Activated naive CD4-positive, alpha-beta T cell treated with Interleukin-2 at 50 U/mL for 16 hours (primary cell): ENCODE results near the gene MMAB.

ENCODE experiments used
- DNase-seq: peaks from one replicate; pipeline ENCODE4 v3.0.0-alpha.2; 2020

The MMAB gene

DNA sequence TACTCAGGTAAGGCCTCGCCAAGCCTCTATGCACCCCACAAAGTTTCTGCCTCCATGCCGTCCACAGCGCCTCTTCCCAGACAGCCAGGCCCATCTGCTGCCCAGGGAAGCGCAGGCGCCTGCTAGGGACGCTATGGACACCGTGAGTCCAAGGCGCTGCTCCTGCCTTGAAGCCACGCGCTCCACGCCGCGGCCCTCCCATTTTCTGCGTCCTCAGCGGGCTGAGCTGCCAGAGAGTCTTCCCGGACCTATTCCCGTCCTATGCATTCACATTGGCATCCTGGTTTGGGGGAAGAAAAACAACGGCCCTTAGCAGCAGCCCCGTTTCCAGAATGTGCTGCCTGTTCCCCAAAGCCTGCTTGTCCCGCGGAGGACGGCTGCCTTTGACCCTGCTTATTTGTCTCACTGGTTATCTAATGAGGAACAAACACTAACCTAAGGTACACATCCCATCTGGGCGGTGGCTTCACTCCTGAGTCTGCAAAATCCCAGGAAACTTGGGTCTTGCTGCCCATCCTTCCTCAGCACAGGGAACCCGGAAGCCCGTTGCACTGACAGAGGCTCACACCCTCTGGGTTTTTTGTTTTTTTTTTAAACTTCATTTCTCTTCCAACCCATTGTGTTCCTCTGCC is 38.0 kb downstream of the MMAB start:
- no peak for DNase-seq

DNA sequence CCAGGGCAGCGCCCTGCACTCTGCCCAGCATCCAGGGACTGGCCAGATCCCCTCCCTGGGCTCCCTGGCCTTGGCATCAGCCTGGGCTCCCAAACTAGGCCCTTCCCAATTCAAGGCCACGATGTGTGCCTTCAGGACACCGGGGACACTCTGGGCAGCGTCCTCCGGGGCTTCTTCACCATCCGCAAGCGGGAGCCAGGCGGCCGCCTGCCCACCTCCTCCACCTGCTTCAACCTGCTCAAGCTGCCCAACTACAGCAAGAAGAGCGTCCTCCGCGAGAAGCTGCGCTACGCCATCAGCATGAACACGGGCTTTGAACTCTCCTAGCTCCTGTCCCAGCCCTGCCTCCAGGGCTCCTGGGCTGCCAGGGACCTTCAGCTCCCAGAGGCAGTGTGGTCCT is 38.8 kb downstream of the MMAB start:
- no peak for DNase-seq

DNA sequence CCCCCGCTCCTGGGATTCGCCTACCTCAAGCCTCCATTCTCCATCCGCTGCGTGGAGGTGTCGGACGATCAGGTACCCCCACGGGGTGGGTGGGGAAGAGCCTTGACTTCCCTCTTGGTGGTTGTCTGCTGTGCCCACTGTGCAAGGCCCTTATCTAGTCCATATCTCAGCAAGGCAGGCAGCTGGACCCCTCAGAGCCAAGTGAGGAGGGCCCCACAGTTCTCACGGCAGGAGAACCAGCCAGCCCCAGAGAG is 39.9 kb downstream of the MMAB start:
- DNase-seq, result no peak

DNA sequence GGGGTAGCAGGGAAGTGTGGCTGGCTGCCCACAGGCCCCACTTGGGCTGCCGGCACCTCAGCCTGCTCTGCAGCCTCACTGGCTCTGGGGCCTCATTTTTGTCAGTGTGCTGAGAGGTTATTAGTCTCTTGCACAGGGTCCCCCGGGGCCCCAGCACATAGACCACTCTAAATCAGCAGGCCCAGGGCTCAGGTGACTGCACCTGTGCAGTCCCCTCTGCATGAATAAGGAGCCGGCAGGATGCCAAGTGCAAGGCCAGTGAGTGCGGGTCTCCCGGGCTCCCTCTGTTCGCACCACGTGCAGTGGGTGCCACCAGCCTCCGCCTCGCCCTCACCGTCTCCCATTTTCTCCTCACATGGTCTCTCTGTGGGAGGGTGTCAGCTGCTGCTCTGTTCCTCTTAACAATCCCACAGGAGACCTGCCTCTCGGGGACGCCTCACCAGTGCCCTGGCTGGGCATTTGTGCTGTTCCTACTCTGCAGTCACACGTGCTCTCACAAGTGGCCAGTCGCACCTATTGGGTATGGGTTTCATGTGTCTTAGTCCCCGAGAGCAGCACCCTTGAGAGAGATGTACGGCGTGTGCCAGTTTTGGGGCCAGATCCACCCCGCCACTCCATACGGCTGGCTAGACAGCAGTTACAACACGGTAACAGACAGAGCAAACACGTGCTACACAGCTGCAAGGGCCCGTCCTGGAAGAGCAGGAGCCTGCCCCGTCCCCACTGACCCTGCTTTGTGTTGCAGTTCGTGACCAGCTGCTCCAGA is 40.4 kb downstream of the MMAB start:
- no peak for DNase-seq

DNA sequence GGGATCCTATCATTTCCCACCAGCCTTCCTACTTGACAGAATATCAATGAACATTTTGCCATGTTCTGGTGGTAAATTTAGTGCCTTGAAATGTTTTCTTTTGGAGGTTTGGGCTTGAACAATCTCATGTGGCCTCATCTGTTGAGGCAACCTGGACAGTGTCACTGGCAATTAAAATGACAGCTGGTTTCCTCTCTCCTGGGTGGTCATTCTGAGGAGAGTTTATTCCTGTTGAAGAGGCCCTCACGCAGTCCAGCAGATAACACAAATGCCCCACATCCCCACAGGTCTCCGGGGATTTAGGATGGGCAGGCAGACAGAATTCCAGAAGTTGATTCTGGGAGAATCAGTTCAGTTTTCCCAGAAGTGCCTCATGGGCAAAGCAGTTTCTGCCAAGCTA is 41.9 kb downstream of the MMAB start:
- DNase-seq, result no peak

DNA sequence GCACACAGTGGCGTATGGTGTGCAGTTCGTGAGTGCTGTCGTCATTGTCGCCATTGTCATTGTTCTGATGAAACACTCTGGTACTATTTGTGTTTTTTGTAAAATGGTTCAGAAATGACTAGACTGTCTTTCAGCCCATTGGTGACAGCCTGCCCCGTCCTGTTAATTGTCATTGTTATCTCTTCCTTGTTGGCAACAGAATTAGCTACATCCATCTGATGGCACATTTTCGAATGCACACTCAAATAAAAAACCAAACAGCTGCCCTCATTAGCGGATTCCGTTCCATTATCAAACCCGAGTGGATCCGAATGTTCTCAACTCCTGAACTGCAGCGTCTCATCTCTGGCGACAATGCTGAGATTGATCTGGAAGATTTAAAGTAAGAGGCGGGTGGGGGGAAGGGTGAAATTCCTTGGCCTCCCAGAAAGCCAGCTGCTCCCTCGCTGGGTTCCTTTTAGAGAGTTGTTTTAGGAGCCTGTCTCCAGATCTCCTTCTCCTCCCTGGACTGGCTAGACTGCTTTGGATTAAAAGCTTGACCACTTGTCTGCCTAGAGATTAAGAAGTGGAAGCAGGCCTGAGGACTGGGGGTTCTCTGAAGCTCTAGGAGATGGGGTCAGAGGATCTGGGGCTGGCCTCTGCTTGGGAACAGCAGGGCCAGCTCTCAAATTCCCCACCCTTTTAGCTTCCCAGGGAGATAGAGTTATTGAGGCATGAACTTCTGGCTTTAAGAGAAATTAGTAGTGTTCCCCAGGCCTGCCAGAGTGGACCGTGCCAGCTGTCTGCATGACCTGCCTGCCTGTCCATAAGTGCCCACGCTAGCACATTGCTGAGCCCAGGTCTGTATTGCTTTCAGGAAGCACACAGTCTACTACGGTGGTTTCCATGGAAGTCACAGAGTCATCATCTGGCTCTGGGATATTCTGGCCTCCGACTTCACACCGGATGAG is 43.3 kb downstream of the MMAB start:
- DNase-seq, result no peak

DNA sequence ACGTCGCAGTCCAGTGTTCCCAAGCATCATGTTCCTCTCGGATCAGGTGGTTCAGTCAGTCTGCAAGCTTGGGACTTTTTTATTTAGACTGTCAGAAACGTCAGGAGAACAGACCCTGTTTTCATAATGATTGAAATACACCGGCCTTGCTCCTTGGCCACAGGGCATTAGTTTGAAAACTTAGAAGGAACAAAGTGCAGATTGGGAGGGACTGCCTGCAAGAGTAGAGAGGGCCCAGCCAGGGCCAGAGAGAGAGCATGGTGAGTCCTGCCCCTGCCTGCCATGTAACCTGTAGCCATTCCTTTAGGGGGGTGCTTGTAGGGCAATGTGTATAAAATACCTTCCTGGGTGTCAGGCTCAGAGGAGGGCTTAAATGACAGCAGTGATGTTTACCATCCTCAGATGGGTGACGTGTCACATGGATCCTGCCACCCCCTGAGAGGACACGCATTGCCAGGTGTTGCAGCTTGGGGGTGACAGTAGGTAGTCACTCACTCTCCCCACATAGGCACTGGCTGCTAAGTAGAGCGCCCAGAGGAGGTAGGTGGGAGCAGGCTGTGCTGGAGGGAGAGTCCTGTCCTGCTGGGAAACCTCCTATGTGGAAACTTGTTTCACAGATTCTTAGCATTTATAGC is 45.7 kb downstream of the MMAB start:
- no peak for DNase-seq

DNA sequence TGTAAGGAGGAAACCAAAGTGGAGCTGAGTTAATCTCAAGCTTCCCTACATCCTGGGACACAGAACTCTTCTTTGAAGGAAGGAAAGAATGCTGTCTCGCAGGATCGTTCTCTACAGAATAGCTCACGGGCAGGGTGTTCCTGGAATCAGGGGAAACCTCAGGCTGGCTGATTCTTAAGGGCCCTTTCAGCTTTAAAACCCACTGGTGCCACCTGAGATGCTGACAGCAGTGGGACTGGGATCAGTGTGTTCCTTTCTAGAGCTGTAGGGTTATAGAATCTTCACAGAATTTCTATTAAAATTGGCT is 48.1 kb downstream of the MMAB start:
- DNase-seq, result no peak

DNA sequence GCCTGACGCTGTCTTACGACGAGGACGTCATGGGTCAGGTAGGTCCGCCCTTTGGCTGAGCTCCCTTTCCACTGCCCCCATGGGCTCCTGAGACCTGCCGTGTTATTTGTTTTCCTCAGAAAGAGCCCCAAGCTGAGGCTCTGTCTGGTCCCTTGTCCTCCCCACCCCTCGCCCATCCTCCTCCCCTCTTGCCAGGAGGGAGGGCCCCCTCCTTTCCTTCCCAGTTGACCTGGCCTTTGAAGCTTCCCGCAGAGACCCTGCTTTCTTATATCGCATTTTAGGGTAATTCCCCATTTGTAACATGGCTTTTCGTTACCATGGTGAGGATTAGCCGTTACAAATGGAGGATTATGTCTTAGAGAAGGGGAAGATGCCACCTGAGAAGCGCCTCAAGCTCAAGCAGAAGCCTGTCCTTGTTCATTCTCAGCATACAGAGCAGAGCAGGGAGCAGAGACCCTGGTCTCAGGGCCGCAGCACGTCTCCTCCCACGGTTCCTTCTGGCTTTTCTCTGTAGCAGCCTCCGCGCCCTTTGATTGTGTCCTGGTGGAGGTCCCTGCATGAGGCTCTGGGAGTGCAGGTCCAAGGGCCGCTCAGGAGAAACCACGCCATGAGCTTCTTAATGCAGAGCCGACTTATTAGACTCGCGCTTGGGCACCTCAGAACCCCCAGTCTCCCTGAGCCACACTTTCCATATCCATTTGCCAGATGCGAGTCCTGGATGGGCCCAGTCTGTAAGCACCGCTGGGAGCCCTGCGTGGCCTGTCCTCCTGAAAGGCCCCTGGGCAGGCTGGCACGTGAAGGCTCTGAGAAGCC is 48.6 kb downstream of the MMAB start:
- no peak for DNase-seq

DNA sequence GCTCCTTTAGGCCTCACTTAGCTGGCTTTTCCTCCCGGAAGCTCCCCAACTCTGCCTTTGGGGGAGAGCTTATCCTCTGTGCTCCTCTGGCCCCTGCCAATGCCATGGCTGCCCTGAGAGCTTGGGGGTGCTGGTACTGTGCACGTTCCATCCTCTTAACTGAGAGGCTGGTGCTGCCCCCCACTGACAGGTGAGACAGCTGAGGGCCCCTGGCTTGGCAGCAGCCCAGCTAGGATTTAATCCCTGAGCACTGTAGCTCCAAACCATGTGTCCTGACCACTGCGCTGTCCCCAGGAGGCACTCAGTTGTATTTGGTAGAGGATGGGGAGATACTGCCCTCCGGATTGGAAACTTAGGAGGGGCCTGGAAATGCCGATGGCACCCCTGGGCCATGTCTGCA is 49.8 kb downstream of the MMAB start:
- no peak for DNase-seq

DNA sequence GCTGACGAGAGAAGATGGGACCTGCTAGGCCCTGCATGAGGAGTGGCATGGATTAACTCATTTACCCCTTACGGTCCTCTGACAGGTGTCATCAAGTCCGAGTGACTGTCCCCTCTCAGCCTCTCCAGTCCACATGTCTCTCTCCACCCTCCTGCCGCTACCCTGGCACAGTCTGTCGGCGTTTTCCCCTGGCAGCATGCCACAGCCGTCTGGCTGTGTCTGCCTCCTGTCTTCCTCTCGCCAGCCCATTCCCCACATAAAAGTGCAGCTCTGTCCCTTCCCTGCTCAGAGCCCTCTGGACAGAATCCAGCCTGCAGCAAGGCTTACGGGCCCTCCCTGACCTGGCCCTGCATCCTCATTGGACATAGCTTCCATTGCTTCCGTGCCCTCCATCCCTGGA is 50.2 kb downstream of the MMAB start:
- DNase-seq, result no peak

DNA sequence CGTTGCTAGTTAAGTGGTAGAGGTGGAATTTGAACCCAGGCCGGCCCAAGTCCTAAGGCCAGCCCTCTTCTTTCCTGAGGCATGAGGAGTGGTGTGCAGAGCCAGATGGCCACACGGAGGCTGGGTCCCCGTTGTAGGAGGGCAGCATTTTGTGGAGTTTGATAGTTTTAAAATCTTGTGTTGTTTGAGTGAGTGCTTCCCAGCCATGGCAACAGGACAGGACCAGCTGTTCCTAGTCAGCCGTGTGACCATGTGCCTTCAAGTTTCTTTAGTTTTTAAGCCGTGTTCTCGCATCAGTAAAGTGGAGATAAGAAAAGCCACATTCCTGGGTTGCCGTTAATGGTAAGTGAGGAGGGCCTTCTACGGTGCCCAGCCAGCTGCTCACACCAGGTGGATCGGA is 51.5 kb downstream of the MMAB start:
- no peak for DNase-seq

DNA sequence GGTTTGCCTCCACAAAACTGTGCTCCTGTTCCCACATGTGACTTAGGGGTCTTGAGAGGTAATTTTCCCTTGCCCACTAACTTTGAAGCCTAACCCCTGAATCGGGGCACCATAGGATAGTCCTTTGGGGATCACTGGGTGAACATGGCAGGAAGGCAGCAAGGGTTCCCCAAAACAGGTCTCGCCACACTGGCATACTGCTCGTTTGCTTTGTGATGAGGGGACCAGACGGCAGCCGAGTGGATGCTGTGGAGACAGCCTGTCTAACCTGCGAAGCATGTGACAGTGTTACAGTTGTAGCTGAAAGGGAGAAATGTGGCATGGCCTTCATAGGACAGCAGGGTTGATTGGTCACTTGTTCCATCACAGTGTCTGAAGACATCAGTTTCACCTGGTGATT is 53.5 kb downstream of the MMAB start:
- DNase-seq, result no peak

DNA sequence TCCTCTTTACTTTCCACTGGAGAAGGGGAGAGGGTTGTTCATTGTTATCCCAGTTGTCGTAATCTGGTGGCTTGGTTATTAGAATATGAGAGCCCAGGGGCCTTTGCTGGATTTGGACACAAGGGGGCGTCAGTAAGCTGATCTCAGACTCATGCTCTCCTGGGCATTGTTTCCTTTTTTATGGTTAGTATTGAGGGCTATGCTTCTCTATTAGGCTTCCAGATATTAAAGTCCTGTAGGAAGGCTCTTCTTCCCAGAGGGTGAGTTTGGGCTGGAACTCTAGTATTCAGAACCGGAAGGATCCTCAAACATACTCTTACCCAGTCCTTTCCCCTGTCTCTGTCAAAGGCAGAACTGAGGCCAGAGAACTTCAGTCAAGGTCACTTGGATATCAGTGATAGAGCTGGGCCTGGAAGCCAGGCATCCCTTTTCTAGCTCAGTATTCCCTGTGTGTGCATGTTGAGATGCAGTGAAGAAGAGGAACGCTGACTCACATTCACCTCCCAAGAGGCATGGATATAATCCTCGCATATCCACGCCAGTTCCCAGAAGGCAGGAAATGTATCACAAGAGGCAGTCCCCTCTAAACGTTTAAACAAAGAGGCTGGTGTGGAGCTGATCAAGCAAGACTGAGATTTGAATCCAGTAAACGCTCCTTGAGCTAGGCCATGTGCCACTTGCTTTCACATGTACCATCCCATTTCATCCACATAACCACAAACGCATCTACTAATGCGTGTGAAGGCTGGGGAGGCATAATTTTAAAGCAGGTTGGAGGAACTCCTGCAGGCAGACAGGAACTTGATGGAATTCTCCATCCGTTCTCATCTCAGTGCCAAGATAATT is 54.3 kb downstream of the MMAB start:
- DNase-seq, result peak; percentile 50

DNA sequence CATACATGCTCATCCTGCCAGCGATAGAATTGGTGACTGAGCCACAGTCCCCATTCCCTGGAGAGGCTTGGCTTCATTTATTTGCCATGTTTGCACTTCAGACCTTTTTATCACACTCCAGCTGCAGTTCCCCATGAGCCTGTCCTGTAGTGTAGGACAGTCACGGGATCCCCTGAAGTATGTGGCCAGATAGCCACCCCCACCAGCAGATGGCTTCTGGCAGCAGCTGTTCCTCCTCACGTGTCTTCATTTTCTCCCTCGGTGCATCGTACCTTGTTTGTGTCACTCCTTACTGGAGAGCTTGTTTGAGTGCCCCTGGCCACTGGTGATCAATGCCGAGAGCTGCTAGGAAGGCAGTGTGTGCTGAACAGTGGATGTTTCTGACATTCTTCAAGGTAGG is 55.7 kb downstream of the MMAB start:
- no peak for DNase-seq

DNA sequence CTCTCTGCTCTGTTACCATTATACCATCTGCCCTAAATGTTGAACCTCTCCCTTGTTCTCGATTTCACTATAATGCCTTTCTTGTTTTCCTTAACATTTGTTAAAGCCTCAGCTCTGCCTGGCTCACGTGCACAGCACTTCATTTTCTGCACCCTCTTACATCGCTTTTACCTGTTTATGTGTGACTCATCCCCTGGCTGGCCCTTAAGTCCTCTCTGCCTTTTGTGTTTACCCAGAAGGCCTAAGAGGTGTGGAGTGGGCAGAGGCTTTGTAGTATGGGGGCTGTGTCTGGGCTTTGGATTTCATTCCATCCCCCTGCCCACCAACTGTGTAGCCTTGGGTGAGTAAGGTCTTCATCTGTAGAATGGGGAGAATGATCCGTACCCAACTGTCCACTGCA is 59.3 kb downstream of the MMAB start:
- DNase-seq, result no peak

DNA sequence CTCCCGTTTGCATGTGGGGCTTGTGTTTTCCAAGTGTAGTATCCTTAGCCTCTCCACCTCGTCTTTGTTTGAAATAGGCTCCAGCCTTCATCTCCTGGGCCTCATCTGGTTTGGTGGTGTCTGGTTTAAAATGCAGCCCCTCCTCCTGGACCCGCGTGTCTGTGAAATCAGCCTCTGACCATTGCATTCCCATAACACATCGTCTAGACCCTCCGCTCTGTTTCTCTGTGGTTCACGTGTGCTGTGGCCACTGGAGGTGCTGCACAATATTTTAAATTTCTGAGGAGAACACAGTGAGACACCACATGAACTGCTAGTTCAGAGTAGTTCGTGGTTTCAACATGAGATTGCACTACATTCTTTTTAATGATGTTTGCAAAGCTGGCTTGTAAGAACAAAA is 60.3 kb downstream of the MMAB start:
- no peak for DNase-seq

DNA sequence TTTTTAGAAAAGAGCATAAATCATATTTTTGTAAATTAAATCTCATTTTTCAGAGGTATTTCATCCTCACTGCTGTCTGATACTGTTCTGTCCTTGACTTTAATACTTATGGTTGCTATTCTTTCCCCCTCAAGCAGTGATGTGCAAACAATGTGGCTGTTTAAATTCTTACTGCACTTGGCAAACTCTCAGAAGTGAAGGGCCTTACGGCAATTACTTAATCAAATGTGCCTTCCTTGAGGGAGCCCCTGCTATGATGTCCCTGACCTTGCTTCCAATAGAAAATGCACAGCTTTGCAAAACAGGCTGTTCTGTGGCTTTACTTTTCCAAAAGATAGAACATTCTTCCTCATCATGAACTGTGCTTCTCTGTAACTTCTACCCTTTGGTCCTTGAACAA is 60.7 kb downstream of the MMAB start:
- no peak for DNase-seq

DNA sequence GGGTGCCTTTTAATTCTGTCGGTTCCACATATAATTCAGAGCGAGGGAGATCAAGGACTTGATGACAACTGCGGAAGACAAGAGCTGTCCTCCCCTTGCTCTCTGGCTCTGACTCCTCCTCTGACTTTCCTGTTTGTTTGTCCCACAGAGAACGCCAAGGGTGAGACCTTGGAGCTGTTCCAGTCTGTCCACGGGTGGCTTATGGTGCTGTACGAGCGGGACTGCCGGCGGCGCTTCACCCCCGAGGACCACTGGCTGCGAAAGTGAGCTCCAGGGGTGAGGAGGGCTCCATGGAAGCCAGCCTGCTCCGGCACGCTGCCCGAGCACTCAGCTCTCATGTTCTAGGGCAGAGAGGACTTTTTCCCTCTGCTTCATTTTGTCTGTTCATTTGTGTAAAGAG is 63.1 kb downstream of the MMAB start:
- no peak for DNase-seq

DNA sequence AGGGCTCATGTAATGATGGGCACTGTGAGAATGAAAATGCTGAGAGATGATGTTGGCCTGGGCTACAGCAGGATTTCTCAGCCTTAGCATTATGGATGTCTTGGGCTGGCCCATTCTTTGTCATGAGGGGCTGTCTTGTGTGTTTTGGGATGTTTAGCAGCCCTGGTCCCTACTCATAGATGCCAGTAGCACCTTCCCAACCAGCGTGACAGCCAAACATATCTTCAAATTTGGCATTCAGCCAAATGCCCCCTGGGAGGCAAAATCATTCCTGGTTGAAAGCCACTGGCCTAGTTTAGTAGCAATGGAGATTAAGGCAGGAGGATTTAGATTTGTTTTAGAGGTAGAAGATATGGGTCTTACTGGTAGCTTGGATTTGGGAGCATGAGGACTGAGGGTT is 69.2 kb downstream of the MMAB start:
- DNase-seq, result no peak
